Mononuclear cell (primary cell): ENCODE results near the gene SELE. TPM values are rescaled to one million over a fixed set of nuclear protein-coding genes. Genes with fewer than 3 reads are reported as not detected.
"Not testable (repeated sequence)": the region's sequence is repeated elsewhere in the genome, so short reads cannot be mapped to it uniquely, and the experiment has no call there.

Experiments used
- H3K27me3 ChIP-seq: 2 replicates; pipeline ENCODE4 v1.6.0; 2011; ENCODE audit warnings: low read length, control low read depth; ENCODE audit not compliant: insufficient read depth
- H3K4me1 ChIP-seq: 2 replicates; pipeline ENCODE4 v1.5.1; 2011; ENCODE audit warnings: mild to moderate bottlenecking, low read length, control low read depth; ENCODE audit not compliant: insufficient read depth
- H3K4me3 ChIP-seq: 2 replicates; pipeline ENCODE4 v1.5.1; 2011; ENCODE audit warnings: mild to moderate bottlenecking, low read length, moderate library complexity
- H3K9me3 ChIP-seq: 2 replicates; pipeline ENCODE4 v1.5.1; 2011; ENCODE audit warnings: low read depth, mild to moderate bottlenecking, control low read depth, low read length
- total RNA-seq: library from RNA; depleted of rRNA; stranded (reverse); fragments of >200 nt; gene quantifications from one replicate; pipeline ENCODE4 v1.2.3, GENCODE V29; 2012

SELE gene
- total RNA-seq, 1 donor = not detected

DNA sequence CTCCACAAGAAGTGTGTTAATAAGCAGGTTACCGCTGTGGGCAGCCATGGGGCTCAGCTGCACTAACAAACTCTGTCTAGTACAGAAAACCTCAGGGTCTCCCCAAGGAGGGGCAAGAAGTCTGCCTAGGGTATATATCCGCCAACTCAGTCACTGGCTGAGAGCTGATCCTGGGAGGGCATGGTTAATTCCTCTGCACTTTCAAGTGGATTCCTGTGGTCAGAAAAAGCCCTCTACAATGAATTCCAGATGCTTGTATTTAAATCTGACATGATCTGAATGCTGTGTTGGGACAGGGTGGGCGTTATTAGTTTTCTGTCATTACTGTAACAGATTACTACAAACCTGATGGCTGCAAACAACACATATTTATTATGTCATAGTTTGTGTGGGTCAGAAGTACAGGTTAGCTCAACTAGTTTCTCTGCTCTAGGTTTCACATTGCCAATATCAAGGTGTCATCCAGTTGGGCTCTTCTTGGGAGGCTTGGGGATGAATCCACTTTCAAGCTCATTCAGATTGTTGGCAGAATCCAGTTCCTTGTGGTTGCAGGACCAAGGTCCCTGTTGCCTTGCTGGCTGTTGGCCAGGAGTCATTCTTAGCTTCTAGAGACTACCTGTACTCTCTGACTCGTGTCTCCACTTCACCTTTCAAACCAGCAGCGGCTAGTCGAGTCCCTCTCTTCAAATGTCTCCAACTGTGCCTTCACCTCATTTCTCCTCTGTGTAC lies 8.0 kb upstream of the SELE start:
- H3K27me3 ChIP-seq = peaks cover 2% of the 10 kb centered on the region
- H3K4me1 ChIP-seq = no peaks in the 10 kb centered on the region
- H3K9me3 ChIP-seq = no peaks in the 10 kb centered on the region
- no peak overlapping the region for H3K4me3 ChIP-seq

DNA sequence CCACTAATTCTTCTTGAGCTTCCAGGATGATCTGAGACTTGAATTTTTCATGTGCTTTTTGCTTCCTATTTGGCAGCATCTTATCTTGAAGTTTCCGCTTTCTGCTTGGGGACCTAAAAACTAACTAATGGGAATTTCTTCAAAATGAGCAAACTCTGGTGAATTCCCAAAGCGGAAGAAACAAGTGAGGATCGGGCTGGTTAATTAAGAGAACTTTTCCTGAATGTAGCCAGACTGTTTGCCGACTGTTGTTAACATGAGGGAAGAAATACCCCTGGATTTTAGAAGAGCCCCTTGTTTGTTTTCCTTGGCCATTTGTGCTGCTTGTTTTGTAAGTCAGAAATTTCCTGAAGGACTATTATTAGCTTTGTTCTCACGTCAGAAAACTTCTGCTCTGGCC lies 6.1 kb upstream of the SELE start:
- Histone ChIP-seq H3K4me1 (no peaks in the 10 kb centered on the region), H3K27me3 (peaks cover 4% of the 10 kb centered on the region), H3K4me3 (no peak overlapping the region), H3K9me3 (no peaks in the 10 kb centered on the region)

DNA sequence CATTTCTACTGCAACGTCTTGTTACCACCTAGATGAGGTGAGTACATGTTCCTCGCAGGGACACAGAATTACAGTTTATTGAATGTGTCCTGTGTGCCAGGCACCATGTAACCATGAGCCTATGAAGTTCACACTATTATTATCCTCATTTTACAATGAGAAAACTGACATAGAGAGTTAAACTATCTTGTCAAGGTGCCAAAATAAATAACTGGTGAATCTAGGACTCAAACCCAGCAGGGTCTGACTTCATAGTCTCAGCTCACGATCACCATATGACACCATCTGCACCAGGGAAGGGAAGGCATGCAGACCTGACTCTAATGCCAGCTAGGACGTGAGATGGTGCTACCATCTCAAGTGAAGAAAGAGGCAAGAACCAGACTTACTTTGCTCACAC lies 2.4 kb downstream of the SELE start:
- Histone ChIP-seq H3K4me1 (no peaks in the 10 kb centered on the region), H3K4me3 (no peak overlapping the region), H3K27me3 (peaks cover 3% of the 10 kb centered on the region), H3K9me3 (no peaks in the 10 kb centered on the region)

DNA sequence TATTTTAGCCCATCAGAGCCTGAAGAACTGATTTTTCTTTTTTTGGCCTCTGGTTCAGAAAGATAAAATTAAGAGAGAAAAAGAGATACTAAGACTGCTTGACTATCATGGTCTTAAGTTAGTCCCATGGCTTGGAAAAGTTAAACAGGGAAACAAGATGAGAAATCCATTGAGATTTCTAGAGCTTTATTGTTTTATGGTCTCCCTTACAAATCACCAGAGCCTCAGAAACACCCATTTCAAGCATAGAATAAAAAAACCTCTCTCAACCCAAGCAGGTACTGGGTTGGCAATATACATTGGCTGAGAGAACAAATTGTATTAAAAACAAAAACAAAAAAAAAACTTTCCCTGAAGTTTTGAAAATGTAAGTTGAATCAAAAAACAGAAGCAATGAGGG lies 3.9 kb downstream of the SELE start:
- no peak overlapping the region for H3K4me3 ChIP-seq
- H3K4me1 ChIP-seq = no peaks in the 10 kb centered on the region
- H3K27me3 ChIP-seq = peaks cover 3% of the 10 kb centered on the region
- H3K9me3 ChIP-seq = no peaks in the 10 kb centered on the region

DNA sequence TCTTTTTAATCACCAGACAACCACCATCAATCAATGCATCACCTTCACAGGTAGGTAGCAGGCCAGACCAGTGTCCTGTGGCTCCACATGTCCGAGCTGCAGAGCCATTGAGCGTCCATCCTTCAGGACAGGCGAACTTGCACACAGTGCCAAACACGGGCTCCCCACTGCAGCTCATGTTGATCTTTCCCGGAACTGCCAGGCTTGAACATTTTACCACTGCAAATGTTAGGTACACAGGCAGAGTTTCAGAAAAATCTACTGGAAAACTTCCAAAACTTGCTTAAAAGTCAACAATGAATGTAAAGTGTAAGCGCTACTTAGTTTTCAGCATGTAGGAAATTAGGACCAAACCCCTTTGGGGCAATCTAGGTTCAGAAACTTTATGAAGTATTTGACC lies 6.6 kb downstream of the SELE start:
- Histone ChIP-seq H3K9me3 (no peaks in the 10 kb centered on the region), H3K27me3 (peaks cover 3% of the 10 kb centered on the region), H3K4me3 (no peak overlapping the region), H3K4me1 (no peaks in the 10 kb centered on the region)

DNA sequence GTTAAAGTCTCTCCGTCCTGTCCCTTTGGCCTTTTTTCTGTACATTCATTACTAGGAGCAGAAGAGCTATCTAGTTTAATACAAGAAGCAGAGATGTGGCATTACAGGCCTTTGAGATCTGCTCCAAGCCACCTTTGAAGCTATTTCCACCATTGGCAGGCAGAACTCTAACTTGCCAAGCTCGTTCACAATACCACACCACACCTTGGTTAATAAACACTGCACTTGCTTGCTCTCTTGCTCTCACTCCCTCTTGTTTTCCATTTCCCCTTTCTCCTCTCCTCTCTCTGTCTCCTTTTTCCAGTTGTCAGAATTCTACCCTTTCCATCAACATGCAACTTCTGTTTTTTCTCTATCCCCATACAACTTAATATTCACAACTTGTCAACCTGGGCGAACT lies 7.0 kb downstream of the SELE start:
- Histone ChIP-seq H3K9me3 (no peaks in the 10 kb centered on the region), H3K27me3 (peaks cover 3% of the 10 kb centered on the region), H3K4me1 (no peaks in the 10 kb centered on the region), H3K4me3 (no peak overlapping the region)

DNA sequence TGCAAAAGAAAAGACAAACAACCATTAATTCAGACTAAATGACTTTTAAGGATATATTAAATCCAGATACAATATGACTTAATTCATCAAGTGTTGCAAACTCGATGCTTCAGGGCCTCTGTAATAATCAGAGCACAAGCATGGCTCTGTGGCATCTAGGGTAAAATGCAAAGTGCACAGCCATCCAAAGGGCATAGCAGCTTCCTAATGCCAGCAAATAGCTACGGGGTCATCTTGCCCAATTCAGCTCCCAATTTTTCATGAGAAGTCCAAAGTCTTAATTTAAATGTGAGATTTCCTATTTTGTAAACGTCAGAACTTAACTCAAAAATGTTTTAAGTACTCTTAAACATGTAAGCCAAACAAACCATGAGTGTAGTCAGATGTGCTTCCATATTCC lies 7.9 kb downstream of the SELE start:
- no peaks in the 10 kb centered on the region for H3K4me1 ChIP-seq
- no peak overlapping the region for H3K4me3 ChIP-seq
- H3K27me3 ChIP-seq = peaks cover 3% of the 10 kb centered on the region
- H3K9me3 ChIP-seq = no peaks in the 10 kb centered on the region

DNA sequence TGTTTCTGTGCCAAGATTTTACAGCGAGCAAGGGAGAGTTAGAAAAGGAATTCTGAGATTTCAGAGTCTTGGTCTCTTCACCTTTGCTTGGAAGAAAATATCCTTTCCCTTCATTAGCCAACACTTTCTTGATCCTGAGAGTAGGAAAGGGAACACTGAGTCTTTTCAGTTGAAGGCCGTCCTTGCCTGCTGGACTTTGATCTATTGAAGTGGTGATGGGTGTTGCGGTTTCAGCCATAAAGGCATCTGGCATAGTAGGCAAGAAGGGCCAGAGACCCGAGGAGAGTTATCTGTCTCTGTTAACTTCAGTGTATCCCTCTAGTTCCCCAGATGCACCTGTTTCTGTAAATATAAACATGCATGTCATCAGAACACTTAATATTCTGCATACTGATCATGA lies 9.7 kb downstream of the SELE start:
- Histone ChIP-seq H3K4me3 (no peak overlapping the region), H3K27me3 (no peaks in the 10 kb centered on the region), H3K4me1 (no peaks in the 10 kb centered on the region), H3K9me3 (no peaks in the 10 kb centered on the region)

DNA sequence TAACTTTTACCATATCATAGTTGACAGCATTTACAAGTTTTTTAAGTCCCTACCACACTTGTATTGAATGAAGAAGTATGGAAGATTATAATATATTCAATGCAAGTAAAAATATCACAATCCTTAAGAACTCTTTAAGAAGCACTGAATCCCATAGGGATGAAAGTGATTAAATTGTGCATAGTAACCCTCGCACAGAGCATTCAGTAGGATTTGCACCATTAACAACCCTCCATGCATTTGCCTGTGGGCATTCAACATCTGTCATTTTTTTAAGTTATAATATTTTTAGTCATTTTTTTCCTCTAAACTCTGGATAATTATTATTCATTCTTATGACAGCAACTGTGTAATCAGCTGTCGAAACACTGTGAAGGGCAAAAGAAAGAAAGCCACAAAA lies 10.1 kb downstream of the SELE start:
- no peak overlapping the region for H3K4me3 ChIP-seq
- no peaks in the 10 kb centered on the region for H3K9me3 ChIP-seq
- no peaks in the 10 kb centered on the region for H3K4me1 ChIP-seq
- no peaks in the 10 kb centered on the region for H3K27me3 ChIP-seq

DNA sequence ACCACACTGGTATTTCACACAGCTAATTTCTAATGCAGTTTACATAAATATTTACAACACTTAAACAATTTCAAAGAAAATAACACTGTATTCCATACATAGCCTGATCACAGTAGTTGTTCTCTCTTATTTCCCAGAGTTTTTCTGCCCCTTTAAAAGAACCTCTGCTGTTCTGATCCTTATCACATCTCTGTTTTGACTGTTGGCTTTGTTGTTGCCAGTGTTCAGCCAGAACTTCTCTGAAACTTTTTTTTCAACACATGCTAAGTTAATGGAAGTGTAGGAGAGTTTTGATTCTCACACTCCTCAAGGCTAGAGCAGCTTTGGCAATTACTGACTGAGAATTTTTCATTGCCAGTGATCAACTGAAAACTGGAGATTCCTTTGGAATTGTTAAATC lies 11.1 kb downstream of the SELE start:
- H3K4me1 ChIP-seq = no peaks in the 10 kb centered on the region
- H3K4me3 ChIP-seq = no peak overlapping the region
- H3K27me3 ChIP-seq = no peaks in the 10 kb centered on the region
- no peaks in the 10 kb centered on the region for H3K9me3 ChIP-seq

DNA sequence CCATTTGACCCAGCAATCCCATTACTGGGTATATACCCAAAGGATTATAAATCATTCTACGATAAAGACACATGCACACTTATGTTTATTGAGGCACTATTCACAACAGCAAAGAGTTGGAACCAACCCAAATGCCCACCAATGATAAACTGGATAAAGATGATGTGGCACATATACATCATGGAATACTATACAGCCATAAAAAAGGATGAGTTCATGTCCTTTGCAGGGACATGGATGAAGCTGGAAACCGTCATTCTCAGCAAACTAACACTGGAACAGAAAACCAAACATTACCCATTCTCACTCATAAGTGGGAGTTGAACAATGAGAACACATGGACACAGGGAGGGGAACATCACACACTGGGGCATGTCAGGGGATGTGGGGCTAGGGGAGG lies 18.8 kb downstream of the SELE start:
- H3K27me3 ChIP-seq = not testable (repeated sequence)

DNA sequence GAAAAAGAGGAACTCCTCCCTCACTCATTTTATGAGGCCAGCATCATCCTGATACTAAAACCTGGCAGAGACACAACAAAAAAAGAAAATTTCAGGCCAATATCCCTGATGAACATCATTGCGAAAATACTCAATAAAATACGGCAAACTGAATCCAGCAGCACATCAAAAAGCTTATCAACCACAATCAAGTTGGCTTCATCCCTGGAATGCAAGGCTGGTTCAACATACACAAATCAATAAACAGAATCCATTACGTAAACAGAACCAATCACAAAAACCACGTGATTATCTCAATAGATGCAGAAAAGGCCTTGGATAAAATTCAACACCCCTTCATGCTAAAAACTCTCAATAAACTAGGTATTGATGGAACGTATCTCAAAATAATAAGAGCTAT lies 20.8 kb downstream of the SELE start:
- H3K27me3 ChIP-seq, H3K9me3 ChIP-seq, H3K4me3 ChIP-seq: not testable (repeated sequence)
- peaks cover 17% of the 10 kb centered on the region for H3K4me1 ChIP-seq

More for the DNA sequence above, 18.8 kb downstream of the SELE start:
- not testable (repeated sequence) for H3K9me3 ChIP-seq, H3K4me3 ChIP-seq
- peaks cover 10% of the 10 kb centered on the region for H3K4me1 ChIP-seq

DNA sequence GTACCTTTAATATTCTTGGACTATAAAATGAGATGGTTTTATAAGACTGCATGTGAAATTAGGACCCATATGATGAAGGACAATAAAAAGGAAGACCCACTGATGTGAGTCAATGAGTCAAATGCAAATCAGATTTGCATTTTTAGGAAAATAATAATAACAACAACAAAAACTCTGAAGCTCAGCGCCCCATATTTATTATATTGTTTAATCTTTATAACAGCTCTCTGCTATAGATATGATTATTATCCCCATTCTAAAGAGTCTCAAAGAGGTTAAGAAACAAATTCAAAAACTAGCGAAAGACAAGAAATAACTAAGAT lies 21.6 kb downstream of the SELE start:
- H3K4me3 ChIP-seq = no peak overlapping the region
- H3K9me3 ChIP-seq = no peaks in the 10 kb centered on the region
- no peaks in the 10 kb centered on the region for H3K27me3 ChIP-seq
- peaks cover 22% of the 10 kb centered on the region for H3K4me1 ChIP-seq

DNA sequence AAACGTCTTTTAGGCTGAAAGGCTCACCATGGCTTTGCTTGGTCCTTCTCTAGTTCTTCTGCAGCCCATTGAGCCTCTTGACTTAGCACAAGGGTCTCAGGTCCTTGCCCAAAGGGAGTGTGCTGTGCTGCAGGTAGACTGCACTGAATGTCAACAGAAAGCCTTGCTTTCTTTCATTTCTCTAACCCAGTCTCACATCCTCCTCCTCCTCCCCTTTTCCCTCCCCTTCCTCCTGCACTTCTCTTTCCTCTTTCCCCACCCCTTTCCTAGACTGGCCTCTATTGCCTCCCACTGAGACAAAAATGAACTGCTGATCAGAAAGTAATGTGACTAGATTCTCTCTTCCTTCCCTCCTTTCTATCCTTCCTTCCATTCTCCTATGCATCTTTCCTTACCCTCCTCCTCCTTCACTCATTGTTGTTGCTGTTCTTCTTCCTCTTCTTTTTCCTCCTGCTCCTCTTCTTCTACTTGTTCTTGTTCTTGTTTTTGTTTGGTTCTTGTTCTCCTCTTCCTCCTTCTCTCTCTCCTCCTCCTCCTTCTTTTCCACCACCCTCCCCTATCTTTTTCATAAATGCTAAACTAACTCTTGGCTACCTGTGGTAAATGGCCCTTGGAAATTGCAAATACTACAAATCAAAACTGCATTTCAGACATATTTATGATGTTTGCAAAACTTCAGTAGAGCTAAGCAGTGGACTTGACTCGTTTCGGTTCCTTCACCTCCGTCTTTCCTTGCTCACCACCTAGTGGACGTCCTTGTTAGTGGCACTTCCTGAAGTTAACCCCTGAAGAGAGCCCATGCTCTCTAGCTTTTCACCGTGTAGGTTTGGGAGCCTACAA lies 22.2 kb downstream of the SELE start, which contains the start of gene SELL:
SELL (minus strand) TSS at position 152 of the 840 bp plus-strand sequence; CDS start at position 30, 122 bp downstream.
- Histone ChIP-seq H3K4me1 (peaks cover 28% of the 10 kb centered on the region), H3K4me3 (peak within 1 kb of the TSS; percentile 80), H3K9me3 (no peaks in the 10 kb centered on the region), H3K27me3 (no peaks in the 10 kb centered on the region)

DNA sequence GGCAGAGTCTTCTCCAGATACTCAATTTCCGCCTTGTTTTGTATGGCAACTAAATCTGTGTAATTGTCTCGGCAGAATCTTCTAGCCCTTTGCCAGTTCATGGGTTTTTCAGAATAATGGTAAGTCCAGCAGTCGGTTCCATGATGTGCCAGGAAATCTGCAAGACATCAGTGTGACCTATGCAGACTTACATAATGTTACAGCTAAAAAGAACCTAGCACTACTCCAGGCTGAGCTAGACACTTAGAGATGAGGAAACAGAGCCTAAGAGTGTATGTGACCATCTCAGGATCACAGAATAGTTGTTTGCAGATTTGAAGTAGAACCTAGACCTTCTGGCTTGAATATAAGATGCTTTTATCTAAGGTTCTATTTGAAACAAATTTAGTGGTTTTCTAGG lies 25.2 kb downstream of the SELE start:
- peak overlapping the region; percentile 80 for H3K4me3 ChIP-seq
- H3K27me3 ChIP-seq = no peaks in the 10 kb centered on the region
- peaks cover 51% of the 10 kb centered on the region for H3K4me1 ChIP-seq
- no peaks in the 10 kb centered on the region for H3K9me3 ChIP-seq
